Stimulated activated CD4-positive, alpha-beta T cell treated with anti-CD3 and anti-CD28 coated beads, TNF-alpha, amount 100 ng/mL, for 24 hours (primary cell): ENCODE data around the gene WWC1.
"Not testable (repeated sequence)": the region's sequence is repeated elsewhere in the genome, so short reads cannot be mapped to it uniquely, and the experiment has no call there.

ENCODE experiments used
- DNase-seq, 3 experiments: peaks; one replicate each; pipeline ENCODE4 v3.0.0-alpha.2; 2020; ENCODE audit warnings: low read depth in 3 of 3

The WWC1 gene

GRCh38 chr5:168334695-168335094 is 43.2 kb downstream of the WWC1 start:
- DNase-seq = no peak

GRCh38 chr5:168337361-168337760 is 45.9 kb downstream of the WWC1 start:
- DNase-seq = no peak

DNA sequence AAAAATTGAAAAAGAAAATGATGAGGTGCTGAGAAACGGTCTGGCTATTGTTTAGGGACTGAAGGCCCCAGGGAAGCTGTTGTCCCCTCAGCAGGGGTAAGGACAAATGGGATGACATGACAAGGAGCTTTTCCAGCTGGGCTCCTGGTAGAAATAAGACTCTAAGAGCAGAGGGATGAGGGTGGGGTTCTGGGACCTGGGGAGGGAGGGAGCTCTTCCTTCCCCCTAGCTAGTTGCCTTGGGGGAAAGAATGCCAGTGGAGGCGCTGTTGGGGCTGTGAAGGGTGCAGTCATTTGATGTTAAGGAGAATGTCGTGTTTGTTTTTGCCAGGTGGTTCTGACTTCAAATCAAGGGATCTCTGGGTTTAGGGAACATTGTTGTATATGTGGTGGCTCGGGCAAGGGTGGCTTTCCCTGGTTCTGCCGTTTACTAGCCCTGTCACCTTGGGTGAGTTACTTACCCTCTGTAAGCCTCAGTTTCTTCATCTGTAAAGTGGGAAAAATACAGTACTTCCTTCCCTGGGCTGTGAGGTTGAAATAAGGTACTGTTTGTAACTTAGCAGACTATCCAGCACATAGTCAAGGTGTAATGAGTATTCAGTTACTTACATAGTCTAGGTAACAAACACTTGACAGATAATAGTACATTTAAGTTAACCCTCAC is 47.8 kb downstream of the WWC1 start:
- no peak for DNase-seq

- DNase-seq = not testable (repeated sequence)
Measured at GRCh38 chr5:168339772-168340140, 48.3 kb downstream of the WWC1 start.

GRCh38 chr5:168340487-168340886 is 49.0 kb downstream of the WWC1 start:
- no peak for DNase-seq

DNA sequence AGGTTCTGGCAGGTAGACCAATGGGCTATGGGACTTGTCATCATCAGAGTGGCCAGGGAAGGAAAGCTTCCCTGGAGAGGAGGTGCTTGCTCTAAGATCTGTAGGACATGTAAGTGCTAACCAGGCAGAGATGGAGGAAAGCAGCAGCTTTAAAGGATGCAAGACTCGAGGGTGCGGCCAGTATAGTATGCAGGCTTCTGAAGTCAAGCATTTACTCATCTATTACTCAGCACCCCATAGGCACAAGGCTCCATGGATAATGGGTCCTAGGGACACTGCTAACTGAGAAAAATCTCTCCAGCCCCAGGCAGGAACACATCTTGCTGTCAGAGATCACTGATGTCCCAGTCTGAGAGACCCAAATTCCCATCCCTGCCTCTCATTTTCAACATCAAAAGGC is 49.7 kb downstream of the WWC1 start:
- DNase-seq = no peak

- no peak for DNase-seq
Measured at GRCh38 chr5:168342151-168342825, 50.8 kb downstream of the WWC1 start.

- DNase-seq = no peak
Measured at GRCh38 chr5:168342985-168343384, 51.5 kb downstream of the WWC1 start.

- DNase-seq = no peak
Measured at GRCh38 chr5:168346417-168346816, 55.0 kb downstream of the WWC1 start.

- no peak for DNase-seq
Measured at GRCh38 chr5:168347368-168348083, 56.1 kb downstream of the WWC1 start.

- DNase-seq = no peak
Measured at GRCh38 chr5:168348084-168348414, 56.6 kb downstream of the WWC1 start.

DNA sequence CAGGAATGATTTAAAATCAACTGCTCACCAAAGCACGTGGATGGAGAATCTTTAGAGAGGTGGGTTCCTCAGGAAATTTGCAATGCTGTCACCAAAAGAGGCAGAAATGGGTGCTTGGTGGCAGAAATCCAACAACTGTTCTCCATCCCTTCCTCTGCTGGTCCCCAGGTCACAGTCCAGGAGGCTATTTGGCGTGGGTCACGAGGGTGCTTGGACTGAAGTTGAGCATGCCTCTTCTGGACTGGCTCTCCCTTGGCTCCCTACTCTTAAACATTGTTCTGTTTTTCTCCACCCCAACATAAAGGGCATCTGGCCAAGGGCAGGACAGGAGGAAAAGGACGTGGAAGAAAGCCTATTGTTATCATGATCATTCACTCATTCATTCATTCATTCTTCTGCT is 58.9 kb downstream of the WWC1 start:
- no peak for DNase-seq

GRCh38 chr5:168353216-168353957 is 61.9 kb downstream of the WWC1 start:
- DNase-seq = no peak

- DNase-seq = no peak
Measured at GRCh38 chr5:168354397-168354796, 63.0 kb downstream of the WWC1 start.

DNA sequence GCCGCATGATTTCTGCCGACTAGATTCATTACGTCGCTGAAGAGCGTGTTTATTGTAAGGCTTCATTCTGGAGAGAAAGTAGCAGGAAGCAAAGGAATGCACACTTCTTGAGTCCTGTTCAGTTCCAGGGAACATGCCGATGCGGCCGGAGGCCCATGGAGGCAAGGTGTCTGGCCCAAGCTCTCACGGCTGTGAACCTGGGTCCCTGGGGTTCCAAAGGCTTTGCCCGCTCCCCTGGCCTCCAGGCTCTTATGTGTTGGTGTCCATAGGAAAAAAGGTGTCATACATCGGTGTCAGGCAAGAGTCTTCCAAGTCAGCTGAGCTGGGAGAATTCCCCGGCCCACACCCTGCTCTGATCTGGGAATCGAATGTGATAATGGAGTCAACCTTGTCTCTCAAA is 64.7 kb downstream of the WWC1 start:
- DNase-seq = no peak

DNA sequence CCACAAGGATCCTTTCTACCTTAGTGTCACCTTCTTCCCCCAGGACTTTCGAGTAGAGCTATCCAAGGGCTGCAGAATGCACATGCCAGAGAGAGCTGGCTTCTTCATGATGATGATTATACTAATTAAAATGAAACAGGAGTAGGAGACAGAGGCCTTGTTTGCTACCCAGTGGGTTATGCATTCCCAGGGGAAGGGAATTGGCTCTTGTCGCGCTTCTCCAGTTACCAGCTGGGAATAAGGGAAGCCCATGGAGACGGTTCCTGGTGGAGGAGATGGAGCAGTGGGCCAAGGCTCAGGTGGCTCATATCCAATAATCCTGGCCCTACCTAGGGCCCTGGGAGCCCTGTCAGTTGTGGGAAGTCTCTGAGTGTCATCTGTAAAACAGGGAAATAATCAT is 65.1 kb downstream of the WWC1 start:
- DNase-seq = no peak

- no peak for DNase-seq
Measured at GRCh38 chr5:168357876-168358275, 66.4 kb downstream of the WWC1 start.

DNA sequence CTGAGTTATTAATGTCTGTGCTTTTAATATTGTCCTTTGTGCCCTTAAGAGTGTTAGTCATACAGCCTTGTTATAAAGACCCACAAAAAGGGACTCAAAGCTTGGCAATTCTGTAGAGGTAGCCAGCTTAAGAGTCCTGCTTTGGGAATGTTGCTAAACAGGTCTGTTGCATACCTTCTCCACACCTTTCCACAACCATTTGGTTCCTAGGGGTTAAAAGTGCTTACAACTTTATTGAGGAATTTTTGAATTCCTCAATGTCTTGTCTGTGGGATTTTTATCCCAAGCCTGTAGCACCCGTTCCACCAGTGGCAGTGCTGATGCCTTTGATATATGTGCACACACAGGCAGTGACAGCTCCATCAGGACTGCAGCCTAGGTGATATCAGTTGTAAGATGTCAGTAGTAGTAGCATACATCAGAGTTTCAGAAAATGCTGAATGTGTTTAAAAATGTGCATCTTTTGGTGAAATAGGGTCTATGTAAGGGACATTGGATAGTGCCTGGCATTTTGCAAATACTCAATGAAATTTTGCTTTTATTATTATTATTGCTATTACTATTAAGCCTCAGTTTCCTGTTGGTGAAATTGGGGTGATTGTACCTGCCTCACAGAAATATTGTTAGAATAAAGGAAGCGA is 68.5 kb downstream of the WWC1 start:
- DNase-seq = no peak

GRCh38 chr5:168360521-168361285 is 69.3 kb downstream of the WWC1 start:
- no peak for DNase-seq

DNA sequence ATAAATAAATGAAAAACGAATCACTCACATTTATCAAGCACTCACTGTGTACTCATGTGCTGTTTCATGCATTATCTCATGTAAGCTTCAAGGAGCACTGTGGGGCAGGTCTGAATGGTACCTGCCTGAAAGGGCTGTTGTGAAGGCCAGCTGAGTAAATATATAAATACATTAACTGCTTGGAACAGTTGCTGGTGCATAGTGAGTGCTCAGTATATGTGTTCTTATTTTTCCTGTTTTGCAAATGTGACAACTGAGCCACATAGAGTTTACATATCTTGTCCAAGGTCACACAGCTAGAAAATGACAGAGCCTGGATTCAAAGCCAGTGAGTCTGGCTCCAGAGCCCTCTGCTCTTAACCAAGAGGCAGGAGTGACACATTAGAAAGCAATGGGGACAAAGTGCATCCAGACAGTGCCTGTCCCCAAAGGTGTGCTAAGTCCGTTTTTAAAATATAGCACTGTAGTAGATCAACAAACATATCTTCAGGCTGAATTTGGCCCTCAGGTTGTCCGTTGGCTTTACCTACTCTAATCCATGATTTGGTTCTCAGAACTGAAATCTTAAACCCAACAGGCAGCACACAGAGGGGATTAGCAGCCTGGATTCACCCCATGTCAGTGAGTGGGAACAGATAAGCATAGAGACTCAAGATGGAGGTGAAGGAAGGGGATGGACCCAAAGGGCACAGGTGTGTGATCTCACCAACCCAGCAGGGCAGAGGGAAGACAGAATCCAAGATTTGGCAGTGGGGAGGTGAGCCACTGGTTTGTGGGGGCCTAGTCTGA is 70.8 kb downstream of the WWC1 start:
- DNase-seq = no peak
